ENCODE results near the gene FRMD4A.
A peak's percentile ranks its signal among the peaks of the same experiment; 100 is the strongest.

- TF ChIP-seq MAX (IDR thresholded peaks at IDR 0.05; ENCODE audit: low read depth) (peak; percentile 26; the same call in 1 of the 2 replicates), POLR2AphosphoS5 (IDR thresholded peaks at IDR 0.05; ENCODE audit: low read depth, low read length) (peak; percentile 82), JUND (IDR thresholded peaks at IDR 0.05) (peak; percentile 41), CTCF (IDR thresholded peaks at IDR 0.05) (no peak), EZH2phosphoT487 (IDR thresholded peaks at IDR 0.05; ENCODE audit: borderline replicate concordance, low read depth) (no peak), PBX3 (IDR thresholded peaks at IDR 0.05) (no peak; the same call in none of the 2 replicates), MXI1 (IDR thresholded peaks at IDR 0.05; ENCODE audit: low read depth, low read length) (peak; percentile 52; the same call in 1 of the 2 replicates), ZBTB33 (IDR thresholded peaks at IDR 0.05; ENCODE audit: borderline replicate concordance, low read depth) (no peak), YY1 (IDR thresholded peaks at IDR 0.05; ENCODE audit: low read depth) (no peak), SMC3 (IDR thresholded peaks at IDR 0.05; ENCODE audit: low read depth, low read length) (peak; percentile 6; the same call in 1 of the 2 replicates), FOXJ3 (CRISPR knock-in tag; IDR thresholded peaks at IDR 0.05) (no peak), GABPA (IDR thresholded peaks at IDR 0.05; ENCODE audit: low read depth) (no peak)
Measured at GRCh38 chr10:14009371-14010100, 321.2 kb downstream of the FRMD4A start.
